Fibroblast of skin of scalp (primary cell): ENCODE data around the gene DPY19L1. TPM values are rescaled to one million over a fixed set of nuclear protein-coding genes. Genes with fewer than 3 reads are reported as not detected.
"Not testable (repeated sequence)": the region's sequence is repeated elsewhere in the genome, so short reads cannot be mapped to it uniquely, and the experiment has no call there.

Source experiments
- DNase-seq: peaks from one replicate; pipeline ENCODE4 v3.0.0-alpha.2; 2013
- polyA plus RNA-seq, 2 experiments: library from polyadenylated mRNA; unstranded; fragments of 120-200 nt; gene quantifications; one replicate each; pipeline ENCODE4 v1.2.1, GENCODE V29; 2013; ENCODE audit not compliant: insufficient read length in 2 of 2

The DPY19L1 gene
- polyA plus RNA-seq (2013, experiment 1 of 2; ENCODE audit: insufficient read length): 27.1 TPM
- 27.8 TPM for polyA plus RNA-seq (2013, experiment 2 of 2; ENCODE audit: insufficient read length)

DNA sequence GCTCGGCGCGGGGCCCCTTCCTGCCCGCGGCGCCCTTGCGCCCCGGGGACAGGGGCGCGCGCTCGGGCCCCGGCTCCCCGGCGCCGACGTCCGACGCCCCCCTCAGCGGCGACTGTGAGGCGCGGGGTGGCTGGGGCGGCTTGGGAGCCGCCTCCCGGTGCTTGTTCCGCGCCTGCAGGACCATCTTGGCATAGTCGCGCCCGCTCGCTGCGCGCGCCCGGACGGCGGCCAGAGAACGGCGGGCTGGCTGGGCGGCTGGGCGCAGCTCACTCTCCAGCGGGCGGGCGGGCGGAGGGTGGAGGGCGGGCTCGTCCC, at the start of gene DPY19L1:
Gene DPY19L1 (minus strand): TSS at position 275 of the 315 bp plus-strand sequence. CDS start 91 bp downstream, at position 184.
- DNase-seq: no peak

DNA sequence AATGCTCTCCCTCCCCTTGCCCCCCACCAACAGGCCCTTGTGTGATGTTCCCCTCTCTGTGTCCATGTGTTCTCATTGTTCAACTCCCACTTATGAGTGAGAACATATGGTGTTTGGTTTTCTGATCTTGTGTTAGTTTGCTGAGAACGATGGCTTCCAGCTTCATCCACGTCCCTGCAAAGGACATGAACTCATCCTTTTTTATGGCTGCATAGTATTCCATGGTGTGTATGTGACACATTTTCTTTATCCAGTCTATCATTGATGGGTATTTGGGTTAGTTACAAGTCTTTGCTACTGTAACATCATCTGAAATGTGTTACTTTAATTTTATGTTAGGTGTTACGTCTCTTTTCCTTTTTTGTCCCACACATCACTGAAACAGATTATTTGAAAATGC, 42.2 kb upstream of the DPY19L1 start:
- not testable (repeated sequence) for DNase-seq

- DNase-seq: not testable (repeated sequence)
These were observed 36.7 kb upstream of the DPY19L1 start for GRCh38 chr7:35074008-35074407.

DNA sequence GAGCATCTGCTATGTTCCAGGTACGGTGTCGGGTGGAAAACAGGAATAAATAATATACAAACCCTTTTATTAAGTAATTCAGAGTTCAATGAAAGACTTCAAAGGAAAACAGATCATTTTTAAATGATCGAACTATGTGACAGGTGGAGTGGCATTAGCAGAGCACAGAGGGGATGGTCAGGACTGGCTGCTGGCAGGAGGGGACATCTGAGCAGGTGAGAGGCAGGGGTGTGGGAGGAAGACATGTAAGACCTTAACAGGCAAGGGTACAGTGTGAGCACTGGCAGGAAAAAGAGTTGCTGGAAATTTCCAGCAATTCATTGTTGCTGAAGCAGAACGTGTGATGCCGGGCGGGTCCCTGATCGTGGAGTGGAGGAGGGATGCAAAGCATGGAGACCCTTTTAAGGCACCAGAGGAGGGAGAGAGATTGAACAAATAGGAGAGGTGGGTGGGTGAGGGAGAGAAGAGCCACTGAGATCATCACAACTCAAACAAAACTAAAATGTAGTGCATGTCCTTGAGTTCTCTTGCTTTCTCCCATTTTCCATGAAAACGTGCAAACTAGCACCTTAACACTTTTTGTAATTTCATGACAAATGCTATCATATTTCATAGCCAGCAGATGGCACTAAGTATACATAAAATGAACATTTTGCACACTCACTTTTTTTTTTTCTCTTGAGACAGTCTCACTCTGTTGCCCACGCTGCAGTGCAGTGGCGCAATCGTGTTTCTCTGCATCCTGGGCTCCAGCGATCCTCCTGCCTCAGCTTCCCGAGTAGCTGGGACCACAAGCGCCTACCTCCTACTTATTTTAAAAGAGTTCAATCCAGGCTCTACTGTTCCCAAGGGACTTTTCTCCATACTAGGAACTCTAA, 35.9 kb upstream of the DPY19L1 start:
- DNase-seq: peak; percentile 51

GRCh38 chr7:35069084-35069483, 31.8 kb upstream of the DPY19L1 start:
- not testable (repeated sequence) for DNase-seq

GRCh38 chr7:35065382-35065781, 28.1 kb upstream of the DPY19L1 start:
- not testable (repeated sequence) for DNase-seq

GRCh38 chr7:35058571-35058970, 21.3 kb upstream of the DPY19L1 start:
- DNase-seq: not testable (repeated sequence)

DNA sequence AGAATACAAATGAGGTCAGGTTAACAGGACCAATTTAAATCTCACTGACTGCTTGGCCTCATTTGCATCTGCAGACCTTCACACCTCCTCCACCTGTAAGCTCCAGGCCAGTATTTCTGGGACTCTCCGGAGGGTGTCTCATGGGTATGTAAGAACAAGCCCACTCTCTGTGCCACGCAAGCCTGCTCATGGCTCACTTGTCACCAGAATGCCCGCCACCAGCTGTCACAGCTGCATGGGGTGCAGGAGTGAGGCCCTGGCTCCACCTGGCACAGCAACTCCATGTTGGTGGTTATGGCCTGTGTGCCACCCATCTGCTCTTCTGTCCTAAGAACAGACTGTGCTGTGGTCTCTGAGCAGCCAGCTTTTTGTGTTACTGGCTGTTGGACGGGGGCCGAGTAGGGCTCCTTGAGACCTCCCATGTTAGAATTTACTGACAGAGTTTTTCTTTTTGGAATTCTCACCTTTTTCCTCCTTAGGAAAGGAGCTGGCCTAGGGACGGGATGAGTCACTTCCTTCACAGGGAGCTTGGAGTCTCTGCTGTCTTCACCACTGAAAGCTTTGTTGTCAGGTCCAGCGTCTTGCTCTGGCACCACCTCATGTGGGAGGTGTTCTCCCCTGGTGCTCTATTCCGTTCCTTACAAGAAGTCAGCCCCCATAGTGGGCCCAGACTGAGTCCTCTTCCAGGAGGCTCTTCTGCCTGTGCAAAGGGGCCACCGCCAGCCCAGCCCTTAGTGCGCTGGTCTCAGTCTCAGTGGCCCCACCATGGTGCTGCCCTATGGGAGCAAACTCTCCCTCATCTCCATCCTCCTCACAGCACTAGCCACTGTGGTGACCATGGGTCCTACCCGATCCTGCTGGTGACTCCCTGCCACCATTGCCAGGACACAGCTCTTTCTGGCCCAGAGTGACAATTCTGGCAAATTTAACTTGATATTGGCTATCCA, 20.5 kb upstream of the DPY19L1 start:
- DNase-seq: not testable (repeated sequence)

GRCh38 chr7:35055733-35056132, 18.4 kb upstream of the DPY19L1 start:
- not testable (repeated sequence) for DNase-seq

DNA sequence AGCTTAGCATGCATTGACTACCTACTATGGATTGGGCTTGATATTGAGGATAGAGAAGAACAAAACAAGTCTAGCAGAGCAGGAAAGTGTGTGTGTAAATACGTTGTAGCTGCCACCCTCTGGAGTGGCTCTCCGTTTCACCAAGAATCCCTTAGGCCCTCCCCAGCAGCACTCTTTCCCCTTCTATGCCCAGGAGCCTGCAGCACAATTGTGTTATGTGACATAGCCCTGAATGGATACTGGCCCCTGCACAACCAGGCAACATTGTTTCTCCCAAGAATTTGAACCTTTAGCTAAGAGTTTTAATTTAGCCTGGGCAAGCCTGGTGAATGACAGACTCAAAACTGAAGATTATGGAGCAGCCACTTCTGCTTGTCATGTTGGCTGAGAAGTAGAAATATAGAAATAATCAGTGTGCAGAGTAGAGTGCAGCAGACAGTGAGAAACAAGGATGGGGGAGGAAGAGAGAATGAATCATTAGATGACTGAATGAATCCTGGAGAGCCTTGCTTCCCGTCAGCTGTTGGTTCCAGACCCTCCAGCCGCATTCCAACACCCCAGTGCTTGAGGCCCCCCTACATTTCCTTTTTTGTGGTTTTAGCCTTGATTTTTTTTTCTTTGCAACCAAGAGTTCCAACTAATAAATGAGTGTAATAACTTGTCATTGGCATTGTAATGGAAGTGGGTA, 16.3 kb upstream of the DPY19L1 start:
- DNase-seq: peak; percentile 70

DNA sequence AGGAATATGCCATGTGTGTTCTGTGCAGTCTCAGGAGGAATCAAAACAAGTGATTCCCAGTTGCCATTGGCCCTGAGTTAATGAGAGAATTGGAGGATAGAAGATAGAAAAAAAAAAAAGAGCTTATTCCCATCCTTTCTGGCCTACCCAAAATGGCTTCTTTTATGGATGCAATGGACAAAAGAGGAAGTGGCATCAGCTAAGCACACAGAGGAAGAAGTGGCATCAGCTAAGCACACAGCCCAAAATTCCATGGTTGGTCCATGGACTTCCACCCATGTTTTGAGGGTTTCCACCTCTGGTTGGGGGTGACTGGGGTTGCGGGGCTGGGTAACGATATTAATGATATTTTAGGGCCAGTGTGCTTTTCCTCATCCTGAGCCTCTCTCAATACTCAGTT, 11.1 kb upstream of the DPY19L1 start:
- not testable (repeated sequence) for DNase-seq

- not testable (repeated sequence) for DNase-seq
These were observed 10.6 kb upstream of the DPY19L1 start for GRCh38 chr7:35047912-35048305.

DNA sequence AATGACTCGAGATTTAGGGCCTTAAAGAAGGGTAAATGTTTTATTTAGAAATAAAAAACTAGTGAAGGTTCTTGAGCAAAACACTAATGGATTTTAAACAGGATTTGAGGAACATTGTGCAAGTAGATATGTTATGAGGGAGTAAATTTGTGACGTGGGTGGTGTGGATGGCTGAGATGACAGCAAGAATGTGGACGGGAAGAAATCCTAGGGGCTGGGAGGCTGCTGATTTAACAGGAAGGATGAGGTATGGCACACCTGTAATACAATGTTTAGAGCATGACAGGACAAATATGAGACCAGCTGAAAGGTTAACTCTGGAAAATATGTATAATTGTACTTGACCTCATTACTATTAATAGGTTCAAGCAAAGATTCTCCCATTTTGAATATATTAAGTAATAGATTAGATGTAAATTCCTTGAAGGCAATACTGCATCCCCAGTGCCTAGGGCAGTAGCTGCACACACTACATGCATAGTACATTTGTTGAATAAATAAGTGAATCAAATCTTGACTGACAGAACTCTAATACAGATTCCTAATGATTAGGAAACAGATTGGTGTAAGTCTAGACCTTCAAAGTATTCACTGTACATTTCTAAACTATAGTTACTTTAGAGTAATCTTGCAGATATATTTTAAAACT, 10.1 kb upstream of the DPY19L1 start:
- not testable (repeated sequence) for DNase-seq

DNA sequence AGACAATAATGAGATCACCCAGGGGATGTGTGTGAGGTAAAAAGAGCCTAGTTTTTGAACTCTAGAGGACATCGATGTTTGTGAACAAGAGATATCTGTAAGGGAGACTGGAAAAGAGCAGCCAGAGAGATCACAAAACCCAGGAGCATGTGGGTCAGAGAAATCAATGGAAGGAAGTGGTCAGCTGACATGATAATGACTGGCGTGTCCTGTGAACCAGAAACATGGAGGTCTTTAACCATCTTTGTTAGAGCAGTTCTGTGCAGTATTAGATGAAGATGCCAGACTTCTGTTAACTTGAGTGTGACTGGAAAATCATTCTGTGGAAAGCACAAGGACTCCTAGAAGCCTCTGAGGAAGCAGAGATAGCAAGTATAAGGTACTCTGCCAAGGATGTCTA, 6.0 kb upstream of the DPY19L1 start:
- not testable (repeated sequence) for DNase-seq

DNA sequence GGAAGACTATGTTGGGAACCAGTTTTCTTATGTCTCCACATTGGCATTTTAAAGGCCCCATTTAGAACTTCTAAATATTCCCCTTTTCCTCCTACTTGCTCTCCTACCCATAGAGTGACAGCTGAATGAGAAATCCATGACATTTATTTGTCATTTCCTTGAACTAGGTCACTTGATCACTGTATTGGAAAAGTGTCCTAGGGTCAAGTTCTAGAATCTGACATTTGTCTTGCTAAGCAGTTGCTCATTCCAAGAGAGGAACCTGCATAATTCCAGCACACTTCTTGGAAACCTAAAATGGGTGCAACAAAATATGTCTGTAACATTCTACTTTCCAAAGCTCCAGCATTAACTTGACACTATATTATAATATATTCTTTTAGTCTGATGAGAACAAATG, 3.6 kb upstream of the DPY19L1 start:
- DNase-seq: no peak

- DNase-seq: no peak
These were observed 2.1 kb upstream of the DPY19L1 start for GRCh38 chr7:35039343-35039742.

GRCh38 chr7:35038354-35038753, 1.1 kb upstream of the DPY19L1 start:
- DNase-seq: no peak

GRCh38 chr7:35037526-35038341, 449 bp upstream of the DPY19L1 start:
- DNase-seq: peak; percentile 97

DNA sequence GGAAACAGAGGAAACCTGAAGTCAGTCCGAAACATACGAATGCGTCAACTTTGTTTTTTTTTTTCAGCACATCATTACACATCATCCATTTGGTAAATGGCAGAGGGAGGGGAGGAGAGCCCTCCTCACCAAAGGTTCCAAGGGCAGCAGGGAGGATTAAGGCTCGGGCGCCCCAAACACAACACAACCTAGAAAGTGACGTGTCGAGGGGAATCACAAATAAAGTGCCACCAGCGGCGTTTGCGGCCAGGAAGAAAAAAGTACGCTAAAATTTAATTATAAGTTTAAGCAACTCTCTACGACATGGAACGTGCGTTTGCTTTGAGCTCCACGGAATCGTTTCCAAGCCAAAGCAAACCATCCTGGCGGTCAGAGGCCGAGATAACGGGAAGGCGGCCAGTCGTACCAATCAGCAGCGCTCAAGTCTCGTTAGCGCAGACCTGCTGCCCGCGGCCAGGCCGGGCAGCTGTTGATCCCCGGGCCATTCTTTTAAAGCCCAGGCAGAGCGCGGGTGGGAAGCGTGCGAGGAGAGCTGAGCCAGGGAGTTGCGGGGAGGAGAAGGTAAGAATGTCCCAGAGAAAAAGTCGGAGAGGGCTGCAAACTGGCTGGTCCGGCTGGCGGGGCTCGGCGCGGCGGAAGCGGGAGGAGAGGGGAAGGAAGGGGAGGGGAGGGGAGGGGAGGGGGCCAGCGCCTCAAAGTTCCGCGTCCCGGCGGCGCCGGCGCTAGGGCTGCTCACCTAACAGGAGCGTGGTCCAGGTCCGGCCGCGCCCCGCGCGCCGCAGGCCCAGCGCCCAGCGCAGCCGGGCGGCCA, 719 bp downstream of the DPY19L1 start:
- peak; percentile 34 for DNase-seq

DNA sequence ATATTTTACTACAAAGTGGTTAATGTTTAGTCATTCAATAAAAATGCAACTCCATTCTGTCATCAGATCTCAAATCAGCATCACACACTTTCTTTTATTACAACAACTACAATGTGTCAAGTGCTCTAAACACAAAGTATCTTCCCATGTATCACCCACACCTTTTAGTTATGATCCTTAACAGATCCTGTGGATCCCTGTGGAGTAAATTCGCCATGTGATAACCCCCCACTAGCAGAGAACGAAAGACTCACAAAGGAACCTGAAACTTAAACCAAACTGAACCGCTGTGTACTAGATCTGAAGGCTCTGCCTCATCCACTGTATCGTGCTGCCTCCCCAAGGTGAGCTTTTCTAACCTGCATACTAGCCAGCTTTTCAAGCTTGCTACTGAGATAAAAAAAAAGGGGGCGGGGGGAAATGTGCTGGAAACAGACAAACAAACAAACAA, 1.7 kb downstream of the DPY19L1 start:
- DNase-seq: peak; percentile 47
